Astrocyte (in vitro differentiated cells and primary cell): ENCODE measurements around the gene VAPA. TPM values are rescaled to one million over a fixed set of nuclear protein-coding genes. Genes with fewer than 3 reads are reported as not detected.

Experiments used
- DNase-seq: peaks from one replicate; pipeline ENCODE4 v3.0.0-alpha.2; 2010; ENCODE audit warnings: low read depth
- FAIRE-seq: peaks from 2 replicates; lab custom pipeline; 2011; peaks lifted over from hg19 to GRCh38; lab: Jason Lieb, UNC
- H2AFZ ChIP-seq: 2 replicates; pipeline ENCODE4 v1.6.0; 2012; ENCODE audit warnings: low read depth, low read length, inconsistent platforms
- H3K27ac ChIP-seq: 2 replicates; pipeline ENCODE4 v1.5.1; 2011; ENCODE audit warnings: low read depth, low read length, inconsistent platforms
- H3K27me3 ChIP-seq: 2 replicates; pipeline ENCODE4 v1.6.0; 2011; ENCODE audit warnings: low read length, inconsistent platforms; ENCODE audit not compliant: insufficient read depth
- H3K36me3 ChIP-seq: 2 replicates; pipeline ENCODE4 v1.5.1; 2011; ENCODE audit warnings: low read length, inconsistent platforms; ENCODE audit not compliant: insufficient read depth
- H3K4me1 ChIP-seq: 2 replicates; pipeline ENCODE4 v1.5.1; 2011; ENCODE audit warnings: low read length, inconsistent platforms; ENCODE audit not compliant: insufficient read depth
- H3K4me2 ChIP-seq: 2 replicates; pipeline ENCODE4 v1.6.0; 2012; ENCODE audit warnings: low read length, inconsistent platforms
- H3K4me3 ChIP-seq: 2 replicates; pipeline ENCODE4 v1.5.1; 2011; ENCODE audit warnings: low read depth, mild to moderate bottlenecking, low read length, inconsistent platforms; ENCODE audit not compliant: insufficient read depth
- H3K79me2 ChIP-seq: 2 replicates; pipeline ENCODE4 v1.6.0; 2012; ENCODE audit warnings: mild to moderate bottlenecking, low read length, inconsistent platforms; ENCODE audit not compliant: insufficient read depth
- H3K9ac ChIP-seq: 2 replicates; pipeline ENCODE4 v1.6.0; 2012; ENCODE audit warnings: mild to moderate bottlenecking, low read length, inconsistent platforms
- H3K9me3 ChIP-seq: 2 replicates; pipeline ENCODE4 v1.5.1; 2012; ENCODE audit warnings: low read depth, mild to moderate bottlenecking, low read length, inconsistent platforms; ENCODE audit not compliant: insufficient read depth
- H4K20me1 ChIP-seq: 2 replicates; pipeline ENCODE4 v1.6.0; 2012; ENCODE audit warnings: low read length, inconsistent platforms; ENCODE audit not compliant: insufficient read depth
- H3K27ac Mint-ChIP-seq: one replicate; pipeline ENCODE4 v1.8.0; 2021; ENCODE audit warnings: mild to moderate bottlenecking, mixed read lengths; ENCODE audit not compliant: unreplicated experiment
- H3K27me3 Mint-ChIP-seq: one replicate; pipeline ENCODE4 v1.8.0; 2021; ENCODE audit warnings: low read depth, mixed read lengths; ENCODE audit not compliant: unreplicated experiment
- H3K36me3 Mint-ChIP-seq: one replicate; pipeline ENCODE4 v1.8.0; 2021; ENCODE audit warnings: low read depth, mixed read lengths; ENCODE audit not compliant: unreplicated experiment
- H3K4me1 Mint-ChIP-seq: one replicate; pipeline ENCODE4 v1.8.0; 2021; ENCODE audit warnings: low read depth, mixed read lengths; ENCODE audit not compliant: unreplicated experiment
- H3K4me3 Mint-ChIP-seq: one replicate; pipeline ENCODE4 v1.8.0; 2021; ENCODE audit warnings: mild to moderate bottlenecking, moderate library complexity, mixed read lengths; ENCODE audit not compliant: unreplicated experiment
- H3K9me3 Mint-ChIP-seq: one replicate; pipeline ENCODE4 v1.8.0; 2021; ENCODE audit warnings: mild to moderate bottlenecking, mixed read lengths; ENCODE audit not compliant: unreplicated experiment
- CTCF ChIP-seq: IDR thresholded peaks from 2 replicates; pipeline ENCODE4 v1.5.1; 2011; ENCODE audit warnings: low read depth, mild to moderate bottlenecking, inconsistent platforms, low read length, moderate library complexity; ENCODE audit not compliant: insufficient read depth
- EZH2 ChIP-seq: IDR thresholded peaks from 2 replicates; pipeline ENCODE4 v1.6.1; 2012; ENCODE audit warnings: mild to moderate bottlenecking, low read length, inconsistent platforms; ENCODE audit not compliant: insufficient read depth
- total RNA-seq: library from RNA; stranded (reverse); gene quantifications from 2 replicates; pipeline ENCODE4 v1.2.1, GENCODE V29; 2021

VAPA gene
- total RNA-seq, 1 donor from 2014 or later, result 181 TPM

- peak; percentile 19 for DNase-seq
- no peak for TF ChIP-seq CTCF
- TF ChIP-seq EZH2, result no peak
- peaks cover 10% of the 10 kb centered on the region for H3K4me1 ChIP-seq
- Mint-ChIP-seq H3K27me3 (no peaks in the 10 kb centered on the region), H3K4me1 (peaks cover 35% of the 10 kb centered on the region), H3K9me3 (no peaks in the 10 kb centered on the region), H3K36me3 (peaks cover 5% of the 10 kb centered on the region), H3K4me3 (peak overlapping the region; percentile 74), H3K27ac (peak overlapping the region; percentile 36)
- H3K9me3 ChIP-seq, result no peaks in the 10 kb centered on the region
- no peak overlapping the region for H3K9ac ChIP-seq
- no peak overlapping the region for H3K4me3 ChIP-seq
- peaks cover 10% of the 10 kb centered on the region for H4K20me1 ChIP-seq
- no peak for FAIRE-seq
- H3K27ac ChIP-seq, result no peak overlapping the region
- H3K36me3 ChIP-seq, result no peaks in the 10 kb centered on the region
- H3K79me2 ChIP-seq, result no peaks in the 10 kb centered on the region
- H2AFZ ChIP-seq, result no peak overlapping the region
- no peak overlapping the region for H3K4me2 ChIP-seq
- H3K27me3 ChIP-seq, result no peaks in the 10 kb centered on the region
Measured at GRCh38 chr18:9968081-9968848, 54.4 kb downstream of the VAPA start.

- Histone ChIP-seq H4K20me1 (peaks cover 9% of the 10 kb centered on the region), H3K27ac (no peak overlapping the region), H3K9me3 (no peaks in the 10 kb centered on the region), H3K9ac (no peak overlapping the region), H2AFZ (no peak overlapping the region), H3K4me2 (no peak overlapping the region), H3K4me3 (no peak overlapping the region), H3K27me3 (no peaks in the 10 kb centered on the region), H3K36me3 (no peaks in the 10 kb centered on the region), H3K79me2 (no peaks in the 10 kb centered on the region), H3K4me1 (peaks cover 10% of the 10 kb centered on the region)
- H3K36me3 Mint-ChIP-seq, result peaks cover 9% of the 10 kb centered on the region
- no peaks in the 10 kb centered on the region for H3K27me3 Mint-ChIP-seq
- peaks cover 35% of the 10 kb centered on the region for H3K4me1 Mint-ChIP-seq
- TF ChIP-seq CTCF (no peak), EZH2 (no peak)
- DNase-seq (no peak), FAIRE-seq (no peak)
- H3K27ac Mint-ChIP-seq, result no peak overlapping the region
- H3K4me3 Mint-ChIP-seq, result no peak overlapping the region
- H3K9me3 Mint-ChIP-seq, result peaks cover 1% of the 10 kb centered on the region
Measured at GRCh38 chr18:9969247-9969646, 55.4 kb downstream of the VAPA start.

GRCh38 chr18:9971313-9971920, 57.6 kb downstream of the VAPA start:
- peaks cover 12% of the 10 kb centered on the region for H3K36me3 Mint-ChIP-seq
- no peak overlapping the region for H3K27ac Mint-ChIP-seq
- no peaks in the 10 kb centered on the region for H3K79me2 ChIP-seq
- no peak overlapping the region for H3K4me3 Mint-ChIP-seq
- H3K4me1 Mint-ChIP-seq, result peaks cover 28% of the 10 kb centered on the region
- no peak overlapping the region for H3K9ac ChIP-seq
- FAIRE-seq (peak; percentile 93), DNase-seq (peak; percentile 34)
- H2AFZ ChIP-seq, result no peak overlapping the region
- H3K4me2 ChIP-seq, result no peak overlapping the region
- H3K27ac ChIP-seq, result no peak overlapping the region
- H3K27me3 ChIP-seq, result no peaks in the 10 kb centered on the region
- H3K4me1 ChIP-seq, result peaks cover 1% of the 10 kb centered on the region
- H3K4me3 ChIP-seq, result no peak overlapping the region
- no peaks in the 10 kb centered on the region for H3K9me3 ChIP-seq
- H3K36me3 ChIP-seq, result no peaks in the 10 kb centered on the region
- H3K9me3 Mint-ChIP-seq, result peaks cover 9% of the 10 kb centered on the region
- TF ChIP-seq CTCF, result peak; percentile 82
- TF ChIP-seq EZH2, result no peak
- no peaks in the 10 kb centered on the region for H3K27me3 Mint-ChIP-seq
- no peaks in the 10 kb centered on the region for H4K20me1 ChIP-seq
